ENCODE data around the gene GALNT1. TPM values are rescaled to one million over a fixed set of nuclear protein-coding genes. Genes with fewer than 3 reads are reported as not detected.

GALNT1 gene
- total RNA-seq, 2 donors from 2014 or later: 27.0 to 37.2 TPM

DNA sequence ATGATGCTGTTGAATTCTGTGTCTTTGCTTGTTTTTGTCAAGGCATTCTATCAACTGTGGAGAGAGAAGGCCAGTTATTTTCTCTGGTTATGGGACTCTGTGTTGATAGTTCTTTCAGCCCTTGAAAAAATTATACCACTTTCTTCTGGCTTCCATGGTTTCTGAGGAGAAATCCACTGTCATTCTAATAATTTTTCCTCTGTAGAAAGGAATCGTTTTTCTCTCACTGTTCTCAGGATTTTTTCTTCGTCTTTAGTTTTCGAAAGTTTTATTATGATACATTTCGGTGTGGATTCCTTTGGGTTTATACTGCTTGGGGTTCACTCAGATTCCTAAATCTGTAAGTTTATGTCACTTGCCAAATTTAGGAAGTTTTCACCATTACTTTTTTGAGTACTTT, 6.6 kb downstream of the GALNT1 start:
- peaks cover 0 to 8% (median 0%) of the 10 kb centered on the region in 3 donors for H3K9me3 ChIP-seq
- no peaks in the 10 kb centered on the region for H3K27me3 ChIP-seq
- no peaks in the 10 kb centered on the region for H3K36me3 ChIP-seq (replicated peaks in 1 of 2; ENCODE audit: insufficient read depth in 1 of 2, low read depth in 2 of 2)
- WGBS, 2 donors: 85 to 90% methylated on average over 4 of the region's 4 CpGs
- no peak for ATAC-seq
- peaks cover 5% of the 10 kb centered on the region for H3K4me1 ChIP-seq
- intact Hi-C loops (cut with DNase I): no loop called here
- no peak for TF ChIP-seq POLR2A (IDR thresholded peaks at IDR 0.05)
- TF ChIP-seq, protein P1, sequence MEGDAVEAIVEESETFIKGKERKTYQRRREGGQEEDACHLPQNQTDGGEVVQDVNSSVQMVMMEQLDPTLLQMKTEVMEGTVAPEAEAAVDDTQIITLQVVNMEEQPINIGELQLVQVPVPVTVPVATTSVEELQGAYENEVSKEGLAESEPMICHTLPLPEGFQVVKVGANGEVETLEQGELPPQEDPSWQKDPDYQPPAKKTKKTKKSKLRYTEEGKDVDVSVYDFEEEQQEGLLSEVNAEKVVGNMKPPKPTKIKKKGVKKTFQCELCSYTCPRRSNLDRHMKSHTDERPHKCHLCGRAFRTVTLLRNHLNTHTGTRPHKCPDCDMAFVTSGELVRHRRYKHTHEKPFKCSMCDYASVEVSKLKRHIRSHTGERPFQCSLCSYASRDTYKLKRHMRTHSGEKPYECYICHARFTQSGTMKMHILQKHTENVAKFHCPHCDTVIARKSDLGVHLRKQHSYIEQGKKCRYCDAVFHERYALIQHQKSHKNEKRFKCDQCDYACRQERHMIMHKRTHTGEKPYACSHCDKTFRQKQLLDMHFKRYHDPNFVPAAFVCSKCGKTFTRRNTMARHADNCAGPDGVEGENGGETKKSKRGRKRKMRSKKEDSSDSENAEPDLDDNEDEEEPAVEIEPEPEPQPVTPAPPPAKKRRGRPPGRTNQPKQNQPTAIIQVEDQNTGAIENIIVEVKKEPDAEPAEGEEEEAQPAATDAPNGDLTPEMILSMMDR (IDR thresholded peaks at IDR 0.05): no peak
- DNase-seq: no peak
- no peak overlapping the region for H3K4me3 ChIP-seq
- no peak overlapping the region for H3K27ac ChIP-seq

DNA sequence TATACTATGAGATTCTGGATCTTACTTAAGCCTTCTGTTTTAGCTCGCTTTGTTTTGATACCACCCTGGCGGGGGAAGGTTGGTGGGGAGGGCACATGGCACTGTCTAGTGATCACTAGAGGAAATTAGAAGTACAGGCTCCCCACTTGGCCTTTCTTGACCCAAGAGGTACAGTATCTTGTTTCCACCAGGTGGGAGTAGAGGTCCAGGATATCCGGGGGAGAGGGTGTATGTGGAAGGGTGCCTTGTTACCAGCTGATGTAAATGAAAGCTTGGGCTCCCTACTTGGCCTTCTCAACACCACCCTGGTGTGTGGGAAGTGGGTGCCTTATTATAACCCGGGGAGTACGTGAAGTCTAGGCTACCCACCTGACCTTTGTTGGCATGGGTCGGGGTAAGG, 7.5 kb downstream of the GALNT1 start:
- ATAC-seq: no peak
- TF ChIP-seq, protein P1 (IDR thresholded peaks at IDR 0.05): no peak
- no peak for TF ChIP-seq POLR2A (IDR thresholded peaks at IDR 0.05)
- Histone ChIP-seq H3K4me1 (no peaks in the 10 kb centered on the region), H3K27me3 (no peaks in the 10 kb centered on the region), H3K27ac (no peak overlapping the region), H3K9me3 (peaks cover 0 to 8% (median 0%) of the 10 kb centered on the region in 3 donors), H3K36me3 (replicated peaks in 1 of 2; ENCODE audit: insufficient read depth in 1 of 2, low read depth in 2 of 2) (no peaks in the 10 kb centered on the region), H3K4me3 (no peak overlapping the region)
- no peak for DNase-seq
- intact Hi-C loops (cut with DNase I): no loop called here
- WGBS, 2 donors: 84 to 85% methylated on average over 6 of the region's 6 CpGs

DNA sequence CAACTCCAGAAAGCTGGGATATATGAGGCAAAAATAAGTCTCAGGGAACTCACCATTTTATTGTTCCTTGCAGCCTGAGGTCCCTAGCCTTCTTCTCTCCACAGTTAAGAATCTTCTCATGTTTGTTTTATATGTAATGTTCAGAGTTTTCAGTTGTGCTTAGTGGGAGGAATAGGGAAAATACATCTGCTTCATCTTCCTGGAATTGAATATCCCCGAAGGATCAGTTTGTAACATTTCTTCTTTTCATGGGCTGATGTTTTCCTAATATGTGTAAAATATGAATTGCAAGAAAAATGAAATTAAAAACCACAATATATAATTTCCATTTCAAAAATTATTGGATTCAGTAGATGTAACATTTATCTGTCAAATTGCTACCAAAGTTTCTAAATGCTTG, 8.0 kb downstream of the GALNT1 start:
- Histone ChIP-seq H3K4me1 (no peaks in the 10 kb centered on the region), H3K27me3 (no peaks in the 10 kb centered on the region), H3K36me3 (replicated peaks in 1 of 2; ENCODE audit: insufficient read depth in 1 of 2, low read depth in 2 of 2) (no peaks in the 10 kb centered on the region), H3K9me3 (peaks cover 0 to 8% (median 0%) of the 10 kb centered on the region in 3 donors), H3K4me3 (no peak overlapping the region), H3K27ac (no peak overlapping the region)
- WGBS, 2 donors: 78 to 100% methylated on average over 1 of the region's 1 CpG
- ATAC-seq (no peak), DNase-seq (no peak)
- TF ChIP-seq, protein P1 (IDR thresholded peaks at IDR 0.05): no peak
- no peak for TF ChIP-seq POLR2A (IDR thresholded peaks at IDR 0.05)
- intact Hi-C loops (cut with DNase I): no loop called here

DNA sequence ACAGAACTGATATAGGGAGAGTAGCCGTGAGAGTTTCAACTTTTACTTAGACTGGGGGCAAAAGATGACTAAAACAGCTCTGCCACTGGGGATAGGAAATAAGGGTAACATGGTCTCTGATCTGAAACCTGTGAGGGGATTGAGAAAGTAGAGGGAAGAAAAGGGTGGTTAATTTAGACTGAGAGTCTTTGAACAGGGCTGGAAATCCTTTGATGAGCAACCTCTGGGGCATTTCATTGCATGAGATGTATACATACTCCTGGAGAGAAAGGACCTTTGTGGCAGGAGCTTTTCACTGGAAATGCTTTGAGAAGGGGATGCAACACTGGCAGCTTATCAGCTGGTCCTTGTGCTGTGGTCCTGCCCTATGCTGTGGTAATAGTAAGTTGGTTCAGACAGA, 9.4 kb downstream of the GALNT1 start:
- intact Hi-C loops (cut with DNase I): loop anchor here (10.0 kb wide), 1 partner anchor 106 kb away; no protein-coding TSS in a partner anchor
- DNase-seq (no peak), ATAC-seq (no peak)
- Histone ChIP-seq H3K9me3 (peaks cover 0 to 8% (median 0%) of the 10 kb centered on the region in 3 donors), H3K4me1 (no peaks in the 10 kb centered on the region), H3K27ac (no peak overlapping the region), H3K27me3 (no peaks in the 10 kb centered on the region), H3K4me3 (no peak overlapping the region), H3K36me3 (replicated peaks in 1 of 2; ENCODE audit: insufficient read depth in 1 of 2, low read depth in 2 of 2) (no peaks in the 10 kb centered on the region)
- WGBS, 2 donors: 93 to 94% methylated on average over 1 of the region's 1 CpG
- TF ChIP-seq, protein P1 (IDR thresholded peaks at IDR 0.05): no peak
- TF ChIP-seq POLR2A (IDR thresholded peaks at IDR 0.05): no peak

DNA sequence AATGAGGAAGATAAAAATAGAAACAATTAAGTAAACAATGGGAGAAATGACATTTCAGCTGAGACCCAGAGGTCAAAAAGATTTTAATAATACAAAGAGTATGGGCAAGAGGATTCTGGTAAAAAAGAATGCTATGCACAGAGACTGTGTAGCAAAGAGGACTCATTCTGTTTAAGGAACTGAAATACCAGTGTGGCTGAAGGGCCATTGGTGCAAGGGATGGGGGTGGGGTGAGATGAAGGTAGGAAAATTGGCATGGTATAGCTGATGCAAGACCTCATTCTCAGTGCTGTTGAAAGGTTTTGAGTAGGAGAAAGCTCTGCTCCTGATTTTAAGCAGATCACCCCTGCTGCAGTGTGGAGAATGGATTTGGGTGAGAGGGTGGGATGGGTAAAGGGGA, 10.8 kb downstream of the GALNT1 start:
- Histone ChIP-seq H3K27me3 (no peaks in the 10 kb centered on the region), H3K27ac (no peak overlapping the region), H3K9me3 (peaks cover 0 to 8% (median 0%) of the 10 kb centered on the region in 3 donors), H3K4me3 (no peak overlapping the region), H3K36me3 (replicated peaks in 1 of 2; ENCODE audit: insufficient read depth in 1 of 2, low read depth in 2 of 2) (no peaks in the 10 kb centered on the region), H3K4me1 (no peaks in the 10 kb centered on the region)
- intact Hi-C loops (cut with DNase I): loop anchor here (10.0 kb wide), 1 partner anchor 107 kb away; no protein-coding TSS in a partner anchor
- DNase-seq (no peak), ATAC-seq (no peak)
- TF ChIP-seq, protein P1 (IDR thresholded peaks at IDR 0.05): no peak
